Tibial nerve (tissue), 4 donors: ENCODE measurements around the gene EEF1AKMT3. TPM values are rescaled to one million over a fixed set of nuclear protein-coding genes. Genes with fewer than 3 reads are reported as not detected.

Experiments used
- DNase-seq, 2 donors: peaks; one replicate each; pipeline ENCODE4 v3.0.0-alpha.2; 2019; ENCODE audit warnings: low spot score in 2 of 2
- H3K27ac ChIP-seq, 4 donors: fragments of 200-600 bp; sonication (generic) in 3 of 4; one replicate each; pipeline ENCODE4 v1.5.1; 2017 to 2019; ENCODE audit warnings: mild to moderate bottlenecking in 1 of 4
- H3K27me3 ChIP-seq, 2 donors: fragments of 200-600 bp; sonication (generic) in 1 of 2; one replicate each; pipeline versions ENCODE4 v1.5.1 to v1.6.0; 2017 to 2019
- H3K36me3 ChIP-seq, 3 donors: fragments of 200-600 bp; sonication (generic); one replicate each; pipeline ENCODE4 v1.5.1; 2018 to 2019
- H3K4me1 ChIP-seq, 4 donors: fragments of 200-600 bp; sonication (generic) in 3 of 4; one replicate each; pipeline ENCODE4 v1.5.1; 2017 to 2019
- H3K4me3 ChIP-seq, 4 donors: fragments of 200-600 bp; sonication (generic) in 3 of 4; one replicate each; pipeline ENCODE4 v1.5.1; 2017 to 2019; ENCODE audit warnings: mild to moderate bottlenecking in 1 of 4, moderate library complexity in 1 of 4
- H3K9me3 ChIP-seq, 4 donors: fragments of 200-600 bp; sonication (generic) in 3 of 4; one replicate each; pipeline ENCODE4 v1.5.1; 2017 to 2019
- EP300 ChIP-seq, 2 donors: sonication (generic); formaldehyde crosslinking; IDR thresholded peaks; one replicate each; pipeline ENCODE4 v1.6.1; 2017; ENCODE audit warnings: antibody characterized with exemption in 2 of 2, mild to moderate bottlenecking in 1 of 2
- POLR2A ChIP-seq, 2 donors: fragments of 450-650 bp; IDR thresholded peaks; one replicate each; pipeline ENCODE4 v1.6.1; 2017; ENCODE audit warnings: antibody characterized with exemption in 2 of 2, mild to moderate bottlenecking in 2 of 2, moderate library complexity in 2 of 2
- WGBS, 2 donors: methylation state at CpG; one replicate each; pipeline ENCODE4 v1.1.5; 2018; 5-methylcytosine and 5-hydroxymethylcytosine counted together
- total RNA-seq, 4 donors: library from RNA; depleted of rRNA; stranded (reverse); fragments of >200 nt; gene quantifications; one replicate each; pipeline ENCODE4 v1.1.0, GENCODE V29; 2016
- TF ChIP-seq, protein P1 (sequence below), 5 experiments: fragments of 200-600 bp in 3 of 5; fragments of 450-650 bp in 2 of 5; sonication (generic) in 3 of 5; IDR thresholded peaks; one replicate each; pipeline ENCODE4 v1.5.1; 2016 to 2019; ENCODE audit warnings: antibody characterized with exemption in 5 of 5, mild to moderate bottlenecking in 3 of 5, moderate library complexity in 2 of 5

Gene EEF1AKMT3
- total RNA-seq, 4 donors from 2014 or later = 8.0 to 16.3 (median 9.6) TPM

DNA sequence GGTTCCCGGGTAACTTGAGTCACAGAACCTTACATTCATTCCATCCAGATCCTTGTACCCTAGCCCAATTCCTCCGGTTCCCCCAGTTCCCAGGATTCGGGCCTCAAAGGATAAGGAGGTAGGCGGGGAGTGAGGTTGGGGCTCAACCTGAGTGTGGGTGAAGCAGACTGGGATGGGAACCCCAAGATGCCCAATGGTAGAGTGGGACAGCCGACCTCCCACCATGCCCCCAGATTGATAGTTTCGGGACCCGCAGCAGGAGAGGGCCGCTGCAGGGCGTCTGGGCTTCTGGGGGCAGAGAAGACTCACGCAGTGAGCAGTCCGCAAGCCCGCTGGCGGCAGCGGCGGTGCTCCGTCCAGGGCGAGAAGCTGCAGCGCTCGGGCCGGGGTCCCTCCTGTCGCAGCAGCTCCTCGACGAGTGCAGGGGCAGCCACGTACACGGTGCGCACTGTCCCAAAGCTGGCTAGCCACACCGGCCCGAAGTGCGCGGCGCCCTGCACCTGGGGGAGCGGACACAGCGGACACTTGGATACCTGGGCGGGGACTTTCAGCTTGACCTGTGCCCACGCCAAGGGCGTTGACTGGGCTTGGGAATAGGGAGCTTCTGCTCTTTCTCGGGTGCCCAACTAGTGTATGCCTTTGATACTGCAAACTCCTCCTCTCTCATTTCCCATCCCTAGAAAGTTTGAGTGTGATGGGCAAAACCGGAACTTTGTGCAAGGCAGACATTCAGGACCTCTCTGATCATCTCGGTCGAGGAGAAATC, 6.5 kb upstream of the EEF1AKMT3 start:
- Histone ChIP-seq H3K36me3 (peaks cover 0 to 34% (median 0%) of the 10 kb centered on the region in 3 donors), H3K4me3 (peak overlapping the region in 3 of 4 donors; percentile 5 to 46 (median 41)), H3K27me3 (peaks cover 2 to 49% of the 10 kb centered on the region in 2 donors), H3K4me1 (peaks cover 0 to 34% (median 27%) of the 10 kb centered on the region in 4 donors), H3K9me3 (no peaks in the 10 kb centered on the region), H3K27ac (no peak overlapping the region)
- 3% methylated on average over 18 to 23 of the region's 40 CpGs for WGBS, 2 donors
- DNase-seq = no peak
- TF ChIP-seq EP300 (IDR thresholded peaks at IDR 0.05) (no peak), POLR2A (IDR thresholded peaks at IDR 0.05) (no peak)
- TF ChIP-seq, protein P1, sequence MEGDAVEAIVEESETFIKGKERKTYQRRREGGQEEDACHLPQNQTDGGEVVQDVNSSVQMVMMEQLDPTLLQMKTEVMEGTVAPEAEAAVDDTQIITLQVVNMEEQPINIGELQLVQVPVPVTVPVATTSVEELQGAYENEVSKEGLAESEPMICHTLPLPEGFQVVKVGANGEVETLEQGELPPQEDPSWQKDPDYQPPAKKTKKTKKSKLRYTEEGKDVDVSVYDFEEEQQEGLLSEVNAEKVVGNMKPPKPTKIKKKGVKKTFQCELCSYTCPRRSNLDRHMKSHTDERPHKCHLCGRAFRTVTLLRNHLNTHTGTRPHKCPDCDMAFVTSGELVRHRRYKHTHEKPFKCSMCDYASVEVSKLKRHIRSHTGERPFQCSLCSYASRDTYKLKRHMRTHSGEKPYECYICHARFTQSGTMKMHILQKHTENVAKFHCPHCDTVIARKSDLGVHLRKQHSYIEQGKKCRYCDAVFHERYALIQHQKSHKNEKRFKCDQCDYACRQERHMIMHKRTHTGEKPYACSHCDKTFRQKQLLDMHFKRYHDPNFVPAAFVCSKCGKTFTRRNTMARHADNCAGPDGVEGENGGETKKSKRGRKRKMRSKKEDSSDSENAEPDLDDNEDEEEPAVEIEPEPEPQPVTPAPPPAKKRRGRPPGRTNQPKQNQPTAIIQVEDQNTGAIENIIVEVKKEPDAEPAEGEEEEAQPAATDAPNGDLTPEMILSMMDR (IDR thresholded peaks at IDR 0.05) = no peak

DNA sequence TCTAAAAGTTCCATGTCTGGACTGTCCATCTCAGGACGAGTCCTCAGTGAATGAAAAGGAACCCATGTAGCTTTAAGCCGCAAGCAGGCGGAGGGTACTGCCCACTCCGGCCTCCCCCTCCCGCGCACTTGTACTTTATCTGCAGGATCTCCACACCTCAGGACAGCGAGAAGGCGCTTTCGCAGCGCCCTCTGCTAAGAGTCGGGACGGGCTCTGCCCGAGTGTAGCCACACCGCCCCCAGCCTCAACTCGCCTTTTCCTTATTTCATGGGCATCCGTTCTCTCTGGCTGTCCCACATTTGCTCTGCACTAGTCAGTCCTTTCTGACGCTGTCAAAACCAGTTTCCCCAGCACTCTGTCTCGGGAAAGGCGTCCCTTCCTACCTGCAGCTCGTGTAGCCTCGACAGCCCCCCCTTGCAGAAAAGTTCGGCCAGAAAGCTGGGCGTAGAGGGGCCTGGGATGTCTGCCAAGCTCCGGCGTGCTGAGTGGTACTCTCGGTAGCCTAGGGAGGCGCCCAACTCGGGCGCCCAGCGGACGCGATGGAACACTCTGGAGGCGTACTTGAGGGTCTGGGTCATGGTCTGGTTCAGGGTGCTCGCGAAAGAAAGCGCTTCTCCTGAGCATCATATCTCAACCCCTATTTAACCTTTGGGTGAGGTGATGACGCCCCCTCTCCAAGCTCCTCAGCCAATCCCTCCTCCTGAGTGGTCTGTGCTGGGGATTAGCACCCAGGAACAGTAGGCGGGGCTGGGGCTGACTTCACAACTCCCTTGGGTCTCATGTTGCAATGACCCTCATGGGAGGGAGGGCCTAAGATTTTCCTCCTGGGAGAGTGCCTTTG, 5.7 kb upstream of the EEF1AKMT3 start, which contains the start of gene CYP27B1:
CYP27B1 (minus strand) TSS at position 615 of the 841 bp plus-strand sequence; CDS start at position 578, 37 bp downstream.
- Histone ChIP-seq H3K36me3 (peaks cover 0 to 30% (median 0%) of the 10 kb centered on the region in 3 donors), H3K9me3 (no peaks in the 10 kb centered on the region), H3K27me3 (peaks cover 2 to 49% of the 10 kb centered on the region in 2 donors), H3K4me1 (peaks cover 0 to 43% (median 35%) of the 10 kb centered on the region in 4 donors), H3K4me3 (peak within 1 kb of the TSS in 3 of 4 donors; percentile 12 to 46 (median 41)), H3K27ac (no peak within 1 kb of the TSS)
- DNase-seq = no peak
- WGBS, 2 donors = 3 to 7% methylated on average over 25 to 38 of the region's 38 CpGs
- TF ChIP-seq, protein P1 (IDR thresholded peaks at IDR 0.05) = no peak
- TF ChIP-seq POLR2A (IDR thresholded peaks at IDR 0.05) (no peak), EP300 (IDR thresholded peaks at IDR 0.05) (no peak)

DNA sequence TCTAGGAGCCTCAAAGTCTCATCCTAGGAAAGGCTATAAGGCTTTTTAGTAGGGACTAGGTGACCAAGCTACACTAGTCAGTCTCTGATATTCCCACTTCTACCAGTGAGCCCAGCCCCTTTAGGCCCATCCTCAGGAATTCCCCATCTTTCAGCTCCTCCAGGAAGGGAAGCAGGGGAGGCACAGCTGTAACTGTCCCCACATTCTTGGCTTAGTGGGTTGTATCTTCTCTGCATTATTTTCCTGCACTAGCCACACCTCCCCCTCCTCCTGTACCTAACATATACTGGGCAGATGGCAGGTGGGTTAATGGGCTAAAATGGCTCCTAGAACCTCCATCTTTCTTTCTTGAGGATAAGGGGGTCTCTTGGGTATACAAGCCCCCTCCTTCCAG, 5.1 kb upstream of the EEF1AKMT3 start:
- peaks cover 2 to 49% of the 10 kb centered on the region in 2 donors for H3K27me3 ChIP-seq
- H3K4me1 ChIP-seq = peaks cover 0 to 43% (median 35%) of the 10 kb centered on the region in 4 donors

DNA sequence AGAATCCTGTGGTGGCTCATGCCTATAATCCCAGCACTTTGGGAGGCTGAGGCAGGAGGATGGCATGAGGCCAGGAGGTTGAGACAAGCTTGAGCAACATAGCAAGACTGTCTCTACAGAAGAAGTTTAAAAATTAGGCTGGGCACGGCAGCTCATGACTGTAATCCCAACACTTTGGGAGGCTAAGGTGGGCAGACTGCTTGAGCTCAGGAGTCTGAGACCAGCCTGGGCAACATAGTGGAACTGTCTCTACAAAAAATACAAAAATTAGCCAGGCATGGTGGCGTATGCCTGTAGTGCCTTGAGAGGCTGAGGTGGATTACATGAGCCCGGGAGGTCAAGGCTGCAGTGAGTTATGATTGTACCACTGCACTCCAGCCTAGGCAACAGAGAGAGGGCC, 4.5 kb upstream of the EEF1AKMT3 start:
- peaks cover 0 to 44% (median 35%) of the 10 kb centered on the region in 4 donors for H3K4me1 ChIP-seq
- DNase-seq = no peak
- H3K9me3 ChIP-seq = no peaks in the 10 kb centered on the region
- H3K27ac ChIP-seq = no peak overlapping the region
- H3K4me3 ChIP-seq = no peak overlapping the region
- H3K36me3 ChIP-seq = peaks cover 0 to 30% (median 0%) of the 10 kb centered on the region in 3 donors
- H3K27me3 ChIP-seq = peaks cover 2 to 45% of the 10 kb centered on the region in 2 donors
- 91 to 94% methylated on average over 3 of the region's 3 CpGs for WGBS, 2 donors
- TF ChIP-seq POLR2A (IDR thresholded peaks at IDR 0.05) (no peak), EP300 (IDR thresholded peaks at IDR 0.05) (no peak)
- TF ChIP-seq, protein P1 (IDR thresholded peaks at IDR 0.05) = no peak

More for the DNA sequence above, 5.1 kb upstream of the EEF1AKMT3 start:
- H3K4me3 ChIP-seq = no peak overlapping the region
- H3K9me3 ChIP-seq = no peaks in the 10 kb centered on the region
- no peak overlapping the region for H3K27ac ChIP-seq
- DNase-seq = no peak
- TF ChIP-seq EP300 (IDR thresholded peaks at IDR 0.05) (no peak), POLR2A (IDR thresholded peaks at IDR 0.05) (no peak)
- TF ChIP-seq, protein P1 (IDR thresholded peaks at IDR 0.05) = no peak
- H3K36me3 ChIP-seq = peaks cover 0 to 30% (median 0%) of the 10 kb centered on the region in 3 donors
